ENCODE results near the gene MCTP1. TPM values are rescaled to one million over a fixed set of nuclear protein-coding genes. Genes with fewer than 3 reads are reported as not detected.

MCTP1 gene
- total RNA-seq, 1 experiment from 2014 or later = 2.5 TPM

- no peaks in the 10 kb centered on the region for H3K27me3 Mint-ChIP-seq (ENCODE audit: low read depth)
- H3K23ac ChIP-seq (ENCODE audit: insufficient read length, low read depth, low read length) = no peak overlapping the region
- no peak overlapping the region for H3T11ph ChIP-seq (ENCODE audit: low read length)
- H4K20me1 ChIP-seq (ENCODE audit: control insufficient read depth, insufficient read depth, insufficient read length) = no peaks in the 10 kb centered on the region
- H3K4ac ChIP-seq (ENCODE audit: low read depth, low read length) = no peak overlapping the region
- no peaks in the 10 kb centered on the region for H3K9me3 ChIP-seq (ENCODE audit: control insufficient read depth, low read depth, low read length)
- no peak for DNase-seq
- H3K4me3 Mint-ChIP-seq = no peak overlapping the region
- H3K14ac ChIP-seq (ENCODE audit: insufficient read depth, low read length) = no peak overlapping the region
- no peak overlapping the region for H3K4me2 ChIP-seq (ENCODE audit: insufficient read depth, insufficient read length, low read length)
- no peak overlapping the region for H2AK5ac ChIP-seq (ENCODE audit: insufficient read length, low read length)
- H3K18ac ChIP-seq (ENCODE audit: insufficient read length, low read depth, low read length) = no peak overlapping the region
- H3K27me3 ChIP-seq (ENCODE audit: insufficient read depth, low read length) = no peaks in the 10 kb centered on the region
- no peaks in the 10 kb centered on the region for H3K36me3 Mint-ChIP-seq (ENCODE audit: insufficient read depth in 1 of 3, low read depth in 3 of 3)
- no CpG with 5 or more reads among the region's 4 CpGs for WGBS (ENCODE audit: extremely low coverage, insufficient read length, low lambda C conversion rate)
- no peak overlapping the region for H4K5ac ChIP-seq (ENCODE audit: insufficient read length, low read depth, low read length)
- no peaks in the 10 kb centered on the region for H3K23me2 ChIP-seq (ENCODE audit: insufficient read length, low read depth, low read length, poor library complexity, severe bottlenecking)
- H2BK5ac ChIP-seq (ENCODE audit: insufficient read length, low read length) = no peak overlapping the region
- no peak overlapping the region for H3K56ac ChIP-seq (ENCODE audit: insufficient read length, low read depth, low read length)
- no peaks in the 10 kb centered on the region for H3K79me1 ChIP-seq (ENCODE audit: insufficient read depth, low read depth, low read length, poor library complexity, severe bottlenecking)
- TF ChIP-seq CTCF (conservative IDR thresholded peaks at IDR 0.05) = peak; percentile 62
- H4K8ac ChIP-seq (replicated peaks; ENCODE audit: insufficient read length, low read depth, low read length) = no peak overlapping the region
- no peak overlapping the region for H2BK15ac ChIP-seq (ENCODE audit: low read depth, low read length)
- no peak overlapping the region for H2BK12ac ChIP-seq (ENCODE audit: insufficient read length, low read depth, low read length)
- no peak overlapping the region for H2BK20ac ChIP-seq (ENCODE audit: low read depth, low read length, poor library complexity, severe bottlenecking)
- H3K9me3 Mint-ChIP-seq = no peaks in the 10 kb centered on the region
- no peak overlapping the region for H2BK120ac ChIP-seq (ENCODE audit: low read depth, low read length, poor library complexity, severe bottlenecking)
- H3K4me1 Mint-ChIP-seq = peaks cover 0 to 11% of the 10 kb centered on the region in 2 experiments; a peak in 2 of 4 replicates
- no peaks in the 10 kb centered on the region; the same call in 1 of the 2 replicates for H3K4me1 ChIP-seq (ENCODE audit: insufficient read depth, low read length)
- no peak overlapping the region for H2AFZ ChIP-seq (ENCODE audit: low read length)
- no peak overlapping the region for H3K27ac Mint-ChIP-seq
- no peaks in the 10 kb centered on the region for H3K79me2 ChIP-seq (ENCODE audit: insufficient read depth, low read length)
- H4K91ac ChIP-seq (ENCODE audit: insufficient read length, low read depth, low read length) = no peak overlapping the region
- no peak overlapping the region for H3K27ac ChIP-seq (ENCODE audit: insufficient read length, low read depth, low read length)
- H3K9ac ChIP-seq (ENCODE audit: extremely low read depth, insufficient read length, low read length) = no peak overlapping the region
Observed at GRCh38 chr5:95261437-95262175, 23.3 kb downstream of the MCTP1 start.

Measured in H9 (cell line).